SU-DHL-6 (cell line): ENCODE measurements around the gene AIG1.

Source experiments
- CTCF ChIP-seq: fragments of 200-600 bp; sonication (generic); IDR thresholded peaks from one replicate; pipeline ENCODE4 v1.5.1; 2017; ENCODE audit warnings: antibody characterized with exemption, mild to moderate bottlenecking, low read length, moderate library complexity; ENCODE audit not compliant: insufficient read depth, poor library complexity, severe bottlenecking
- EZH2phosphoT487 ChIP-seq: fragments of 200-600 bp; sonication (generic), shearing (Covaris generic); conservative IDR thresholded peaks from 2 replicates; pipeline ENCODE4 v1.6.1; 2018; ENCODE audit warnings: mild to moderate bottlenecking, antibody characterized with exemption, low read length, moderate library complexity, mixed read lengths

- no peak for TF ChIP-seq EZH2phosphoT487
- TF ChIP-seq CTCF: no peak
These were observed 78.6 kb downstream of the AIG1 start for GRCh38 chr6:143139239-143139784.
